CD4-positive, CD25-positive, alpha-beta regulatory T cell (primary cell): ENCODE data around the gene UBE3C. TPM values are rescaled to one million over a fixed set of nuclear protein-coding genes. Genes with fewer than 3 reads are reported as not detected.

ENCODE experiments used
- ATAC-seq, 2 donors: fragments of 150-1000 bp; cut with Tn5 transposase; one replicate each; pipeline ENCODE4 v1.10.0; 2021; ENCODE audit warnings: low read depth in 2 of 2, moderate number of reproducible peaks in 2 of 2, moderate library complexity in 1 of 2
- DNase-seq, 3 donors: peaks; one replicate each; pipeline versions ENCODE4 v3.0.0 to v3.0.0-alpha.2; 2012 to 2022; ENCODE audit warnings: mixed read lengths in 1 of 3
- H3K27ac ChIP-seq: one replicate; pipeline ENCODE4 v1.7.0; 2013; ENCODE audit warnings: mild to moderate bottlenecking, low read length; ENCODE audit not compliant: insufficient read depth, poor library complexity, severe bottlenecking
- H3K27me3 ChIP-seq: one replicate; pipeline ENCODE4 v1.7.0; 2013; ENCODE audit warnings: low read length; ENCODE audit not compliant: control insufficient read depth, insufficient read depth
- H3K36me3 ChIP-seq: one replicate; pipeline ENCODE4 v1.7.0; 2013; ENCODE audit warnings: mild to moderate bottlenecking, low read length, moderate library complexity; ENCODE audit not compliant: control insufficient read depth, insufficient read depth
- H3K4me1 ChIP-seq: 2 replicates; pipeline ENCODE4 v1.7.0; 2013; ENCODE audit warnings: mild to moderate bottlenecking, low read length; ENCODE audit not compliant: insufficient read depth, control insufficient read depth, poor library complexity, severe bottlenecking
- H3K4me3 ChIP-seq: one replicate; pipeline ENCODE4 v1.7.0; 2013; ENCODE audit warnings: low read depth, mild to moderate bottlenecking, low read length, moderate library complexity
- H3K9me3 ChIP-seq, 2 experiments: 1 replicate in 1 of 2; 2 replicates in 1 of 2; pipeline ENCODE4 v1.7.0; 2013; ENCODE audit warnings: low read length in 2 of 2, mild to moderate bottlenecking in 1 of 2, moderate library complexity in 1 of 2; ENCODE audit not compliant: control insufficient read depth in 2 of 2
- H3K27ac Mint-ChIP-seq, 3 donors: one replicate each; pipeline ENCODE4 v1.8.0; 2020 to 2022; ENCODE audit warnings: mild to moderate bottlenecking in 3 of 3, mixed read lengths in 3 of 3, moderate library complexity in 2 of 3
- H3K27me3 Mint-ChIP-seq: one replicate; pipeline ENCODE4 v1.8.0; 2022; ENCODE audit warnings: mild to moderate bottlenecking, mixed read lengths
- H3K36me3 Mint-ChIP-seq: one replicate; pipeline ENCODE4 v1.8.0; 2020; ENCODE audit warnings: mixed read lengths
- H3K4me1 Mint-ChIP-seq, 4 donors: one replicate each; pipeline ENCODE4 v1.8.0; 2020 to 2022; ENCODE audit warnings: mixed read lengths in 4 of 4, mild to moderate bottlenecking in 1 of 4
- H3K4me3 Mint-ChIP-seq, 4 donors: one replicate each; pipeline ENCODE4 v1.8.0; 2020 to 2022; ENCODE audit warnings: mild to moderate bottlenecking in 4 of 4, mixed read lengths in 4 of 4, moderate library complexity in 3 of 4
- H3K9me3 Mint-ChIP-seq, 7 donors: one replicate each; pipeline ENCODE4 v1.8.0; 2020 to 2022; ENCODE audit warnings: mixed read lengths in 7 of 7, mild to moderate bottlenecking in 3 of 7, moderate library complexity in 2 of 7
- polyA plus RNA-seq, 4 donors: library from polyadenylated mRNA; unstranded; fragments of 300-500 nt; fragmentation: Illumina TruSeq; gene quantifications; one replicate each; pipeline ENCODE4 v1.2.3, GENCODE V29; 2021
- total RNA-seq: library from RNA; stranded (reverse); gene quantifications from one replicate; pipeline ENCODE4 v1.2.3, GENCODE V29; 2022

The UBE3C gene
- total and polyA plus RNA-seq, 5 donors from 2014 or later = 25.2 to 60.3 (median 29.3) TPM

GRCh38 chr7:157301610-157302120, 162.9 kb downstream of the UBE3C start:
- ATAC-seq = no peak
- Histone ChIP-seq H3K9me3 (no peaks in the 10 kb centered on the region), H3K27me3 (no peaks in the 10 kb centered on the region), H3K27ac (peak overlapping the region; percentile 85), H3K4me3 (peak overlapping the region; percentile 65), H3K4me1 (peaks cover 14% of the 10 kb centered on the region), H3K36me3 (no peaks in the 10 kb centered on the region)
- DNase-seq = no peak
- Mint-ChIP-seq H3K9me3 (no peaks in the 10 kb centered on the region), H3K27ac (peak overlapping the region; percentile 92 to 96 (median 95)), H3K4me3 (peak overlapping the region; percentile 34 to 84 (median 75)), H3K27me3 (peaks cover 4% of the 10 kb centered on the region), H3K36me3 (no peaks in the 10 kb centered on the region), H3K4me1 (peaks cover 10 to 39% (median 20%) of the 10 kb centered on the region in 4 donors)

GRCh38 chr7:157306846-157307838, 168.4 kb downstream of the UBE3C start:
- ATAC-seq = no peak
- Histone ChIP-seq H3K4me3 (no peak overlapping the region), H3K4me1 (peaks cover 9% of the 10 kb centered on the region), H3K27me3 (no peaks in the 10 kb centered on the region), H3K9me3 (no peaks in the 10 kb centered on the region), H3K27ac (no peak overlapping the region), H3K36me3 (no peaks in the 10 kb centered on the region)
- Mint-ChIP-seq H3K9me3 (no peaks in the 10 kb centered on the region), H3K27ac (peak overlapping the region in 1 of 3 donors; percentile 25), H3K36me3 (no peaks in the 10 kb centered on the region), H3K27me3 (peaks cover 9% of the 10 kb centered on the region), H3K4me3 (peak overlapping the region in 1 of 4 donors; percentile 74), H3K4me1 (peaks cover 3 to 27% (median 14%) of the 10 kb centered on the region in 4 donors)
- no peak for DNase-seq

- H3K27me3 Mint-ChIP-seq = peaks cover 9% of the 10 kb centered on the region
These were observed 171.4 kb downstream of the UBE3C start for GRCh38 chr7:157309988-157310668.

GRCh38 chr7:157310676-157311185, 172.0 kb downstream of the UBE3C start:
- Histone ChIP-seq H3K9me3 (no peaks in the 10 kb centered on the region), H3K27me3 (no peaks in the 10 kb centered on the region), H3K4me1 (peaks cover 3% of the 10 kb centered on the region), H3K27ac (no peak overlapping the region), H3K4me3 (no peak overlapping the region), H3K36me3 (no peaks in the 10 kb centered on the region)
- Mint-ChIP-seq H3K4me1 (peaks cover 0 to 15% (median 4%) of the 10 kb centered on the region in 4 donors), H3K9me3 (no peaks in the 10 kb centered on the region), H3K4me3 (no peak overlapping the region), H3K36me3 (no peaks in the 10 kb centered on the region), H3K27ac (peak overlapping the region in 1 of 3 donors; percentile 7), H3K27me3 (peaks cover 9% of the 10 kb centered on the region)
- ATAC-seq (no peak), DNase-seq (no peak)

More at GRCh38 chr7:157309988-157310668, 171.4 kb downstream of the UBE3C start:
- no peak for DNase-seq
- ATAC-seq = no peak
- Histone ChIP-seq H3K4me1 (peaks cover 3% of the 10 kb centered on the region), H3K27me3 (no peaks in the 10 kb centered on the region), H3K4me3 (no peak overlapping the region), H3K9me3 (no peaks in the 10 kb centered on the region), H3K36me3 (no peaks in the 10 kb centered on the region), H3K27ac (no peak overlapping the region)
- H3K36me3 Mint-ChIP-seq = no peaks in the 10 kb centered on the region
- H3K4me3 Mint-ChIP-seq = no peak overlapping the region
- H3K4me1 Mint-ChIP-seq = peaks cover 0 to 15% (median 4%) of the 10 kb centered on the region in 4 donors
- no peaks in the 10 kb centered on the region for H3K9me3 Mint-ChIP-seq
- peak overlapping the region in 2 of 3 donors; percentile 7 to 59 for H3K27ac Mint-ChIP-seq

GRCh38 chr7:157312941-157313340, 174.2 kb downstream of the UBE3C start:
- Histone ChIP-seq H3K4me1 (no peaks in the 10 kb centered on the region), H3K4me3 (no peak overlapping the region), H3K9me3 (no peaks in the 10 kb centered on the region), H3K27ac (no peak overlapping the region), H3K36me3 (no peaks in the 10 kb centered on the region), H3K27me3 (no peaks in the 10 kb centered on the region)
- H3K27ac Mint-ChIP-seq = no peak overlapping the region
- no peak overlapping the region for H3K4me3 Mint-ChIP-seq
- ATAC-seq (no peak), DNase-seq (no peak)
- no peaks in the 10 kb centered on the region for H3K9me3 Mint-ChIP-seq
- H3K36me3 Mint-ChIP-seq = no peaks in the 10 kb centered on the region
- peaks cover 0 to 2% (median under 1%) of the 10 kb centered on the region in 4 donors for H3K4me1 Mint-ChIP-seq
- H3K27me3 Mint-ChIP-seq = peaks cover 8% of the 10 kb centered on the region

- DNase-seq = no peak
- H3K36me3 Mint-ChIP-seq = no peaks in the 10 kb centered on the region
- H3K9me3 Mint-ChIP-seq = no peaks in the 10 kb centered on the region
- Histone ChIP-seq H3K27me3 (no peaks in the 10 kb centered on the region), H3K4me3 (no peak overlapping the region), H3K4me1 (no peaks in the 10 kb centered on the region), H3K36me3 (no peaks in the 10 kb centered on the region), H3K9me3 (no peaks in the 10 kb centered on the region), H3K27ac (no peak overlapping the region)
- H3K27ac Mint-ChIP-seq = no peak overlapping the region
- peaks cover 8% of the 10 kb centered on the region for H3K27me3 Mint-ChIP-seq
- peaks cover 0 to 2% (median 0%) of the 10 kb centered on the region in 4 donors for H3K4me1 Mint-ChIP-seq
- H3K4me3 Mint-ChIP-seq = no peak overlapping the region
- ATAC-seq = no peak
These were observed 174.9 kb downstream of the UBE3C start for GRCh38 chr7:157313645-157314044.

- Mint-ChIP-seq H3K27ac (no peak overlapping the region), H3K36me3 (no peaks in the 10 kb centered on the region), H3K4me3 (no peak overlapping the region), H3K9me3 (no peaks in the 10 kb centered on the region), H3K4me1 (peaks cover 0 to 5% (median 0%) of the 10 kb centered on the region in 4 donors), H3K27me3 (peaks cover 4% of the 10 kb centered on the region)
- Histone ChIP-seq H3K4me1 (no peaks in the 10 kb centered on the region), H3K27ac (no peak overlapping the region), H3K9me3 (no peaks in the 10 kb centered on the region), H3K4me3 (no peak overlapping the region), H3K36me3 (no peaks in the 10 kb centered on the region), H3K27me3 (no peaks in the 10 kb centered on the region)
- DNase-seq (no peak), ATAC-seq (peak in 1 of 2 donors; percentile 52)
These were observed 179.4 kb downstream of the UBE3C start for GRCh38 chr7:157318015-157318706.
